ENCODE measurements around the gene SLC27A6.

The SLC27A6 gene

GRCh38 chr5:128965011-128965637 lies at the start of gene SLC27A6:
TSS of gene SLC27A6 (plus strand) at chr5:128965488. CDS start at chr5:128966138, 650 bp downstream.
- TF ChIP-seq GATA2 (IDR thresholded peaks at IDR 0.05; ENCODE audit: low read depth, low read length) (no peak), GATA3 (IDR thresholded peaks at IDR 0.05; ENCODE audit: low read depth, low read length) (no peak)

GRCh38 chr5:128919542-128919941 lies 45.7 kb upstream of the SLC27A6 start:
- TF ChIP-seq GATA3 (IDR thresholded peaks at IDR 0.05; ENCODE audit: low read depth, low read length), result no peak

GRCh38 chr5:128920345-128921215 lies 44.7 kb upstream of the SLC27A6 start:
- TF ChIP-seq GATA3 (IDR thresholded peaks at IDR 0.05; ENCODE audit: low read depth, low read length) (no peak), GATA2 (IDR thresholded peaks at IDR 0.05; ENCODE audit: low read depth, low read length) (no peak)

GRCh38 chr5:128924299-128924698 lies 41.0 kb upstream of the SLC27A6 start:
- TF ChIP-seq GATA3 (IDR thresholded peaks at IDR 0.05; ENCODE audit: low read depth, low read length) (no peak), GATA2 (IDR thresholded peaks at IDR 0.05; ENCODE audit: low read depth, low read length) (no peak)

GRCh38 chr5:128925973-128926372 lies 39.3 kb upstream of the SLC27A6 start:
- no peak for TF ChIP-seq GATA3 (IDR thresholded peaks at IDR 0.05; ENCODE audit: low read depth, low read length)
- TF ChIP-seq GATA2 (IDR thresholded peaks at IDR 0.05; ENCODE audit: low read depth, low read length), result no peak

GRCh38 chr5:128927644-128928043 lies 37.6 kb upstream of the SLC27A6 start:
- no peak for TF ChIP-seq GATA2 (IDR thresholded peaks at IDR 0.05; ENCODE audit: low read depth, low read length)
- TF ChIP-seq GATA3 (IDR thresholded peaks at IDR 0.05; ENCODE audit: low read depth, low read length), result no peak

GRCh38 chr5:128949847-128950546 lies 15.3 kb upstream of the SLC27A6 start:
- TF ChIP-seq GATA3 (IDR thresholded peaks at IDR 0.05; ENCODE audit: low read depth, low read length), result no peak
- no peak for TF ChIP-seq GATA2 (IDR thresholded peaks at IDR 0.05; ENCODE audit: low read depth, low read length)

- TF ChIP-seq GATA2 (IDR thresholded peaks at IDR 0.05; ENCODE audit: low read depth, low read length), result no peak
Measured at GRCh38 chr5:128956164-128956563, 9.1 kb upstream of the SLC27A6 start.

GRCh38 chr5:128962211-128962610 lies 3.1 kb upstream of the SLC27A6 start:
- no peak for TF ChIP-seq GATA2 (IDR thresholded peaks at IDR 0.05; ENCODE audit: low read depth, low read length)
- no peak for TF ChIP-seq GATA3 (IDR thresholded peaks at IDR 0.05; ENCODE audit: low read depth, low read length)

- TF ChIP-seq GATA2 (IDR thresholded peaks at IDR 0.05; ENCODE audit: low read depth, low read length) (no peak), GATA3 (IDR thresholded peaks at IDR 0.05; ENCODE audit: low read depth, low read length) (no peak)
Measured at GRCh38 chr5:128965638-128966302, 482 bp downstream of the SLC27A6 start.

GRCh38 chr5:128966375-128966774 lies 1.1 kb downstream of the SLC27A6 start:
- TF ChIP-seq GATA2 (IDR thresholded peaks at IDR 0.05; ENCODE audit: low read depth, low read length), result no peak
- TF ChIP-seq GATA3 (IDR thresholded peaks at IDR 0.05; ENCODE audit: low read depth, low read length), result no peak

- TF ChIP-seq GATA2 (IDR thresholded peaks at IDR 0.05; ENCODE audit: low read depth, low read length) (no peak), GATA3 (IDR thresholded peaks at IDR 0.05; ENCODE audit: low read depth, low read length) (no peak)
Measured at GRCh38 chr5:128966846-128967245, 1.6 kb downstream of the SLC27A6 start.

GRCh38 chr5:128973244-128973643 lies 8.0 kb downstream of the SLC27A6 start:
- TF ChIP-seq GATA3 (IDR thresholded peaks at IDR 0.05; ENCODE audit: low read depth, low read length) (no peak), GATA2 (IDR thresholded peaks at IDR 0.05; ENCODE audit: low read depth, low read length) (no peak)

- TF ChIP-seq GATA2 (IDR thresholded peaks at IDR 0.05; ENCODE audit: low read depth, low read length) (no peak), GATA3 (IDR thresholded peaks at IDR 0.05; ENCODE audit: low read depth, low read length) (0 out of 2 replicates have a peak, but pooled peaks have one; percentile 15)
Measured at GRCh38 chr5:128974567-128974966, 9.3 kb downstream of the SLC27A6 start.

All from SH-SY5Y (cell line).